Measurements from ENCODE around the gene LY9. TPM values are rescaled to one million over a fixed set of nuclear protein-coding genes. Genes with fewer than 3 reads are reported as not detected.
"Not testable (repeated sequence)": the region's sequence is repeated elsewhere in the genome, so short reads cannot be mapped to it uniquely, and the experiment has no call there.

Gene LY9
- total RNA-seq, 3 donors from 2014 or later = 1.3 to 2.5 (median 2.3) TPM

DNA sequence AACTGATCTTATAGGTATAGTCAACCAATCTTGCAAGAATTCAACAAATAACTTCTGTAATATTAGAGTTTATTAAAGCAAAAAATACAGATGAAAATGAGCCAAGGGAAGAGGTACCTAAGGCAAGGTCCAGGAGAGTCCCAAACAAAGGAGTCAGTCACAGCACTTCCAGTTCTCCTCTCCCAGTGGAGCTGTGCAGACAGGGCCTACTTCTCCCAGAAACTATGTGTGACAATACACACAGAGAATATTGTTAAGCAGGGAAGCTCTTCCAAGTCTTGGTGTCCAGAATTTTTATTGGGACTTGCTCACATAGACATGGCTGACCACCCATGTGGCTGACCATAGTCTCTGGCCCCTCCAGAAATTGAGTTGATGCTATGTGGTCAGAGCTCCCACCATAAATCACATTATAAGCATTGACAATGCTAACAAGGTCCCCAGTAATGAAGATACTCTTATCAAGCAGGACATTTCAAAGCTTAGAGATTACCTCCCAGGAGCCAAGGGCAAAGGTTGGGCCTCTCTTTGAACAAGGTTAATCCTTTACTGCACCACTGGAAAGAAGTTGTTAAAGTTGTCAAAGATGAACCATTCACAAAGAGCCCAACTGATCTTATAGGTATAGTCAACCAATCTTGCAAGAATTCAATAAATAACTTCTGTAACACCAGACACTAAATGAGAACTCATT, 70.2 kb downstream of the LY9 start:
- no peak for DNase-seq
- no peak for TF ChIP-seq CTCF (IDR thresholded peaks at IDR 0.05)
- Histone ChIP-seq H3K9me3 (no peaks in the 10 kb centered on the region), H3K36me3 (ENCODE audit: low read depth) (no peaks in the 10 kb centered on the region), H3K4me3 (no peak overlapping the region), H3K4me1 (ENCODE audit: low read depth) (no peaks in the 10 kb centered on the region)
- intact Hi-C loops (cut with DNase I, micrococcal nuclease) = no loop called here
- ATAC-seq = peak; percentile 36

DNA sequence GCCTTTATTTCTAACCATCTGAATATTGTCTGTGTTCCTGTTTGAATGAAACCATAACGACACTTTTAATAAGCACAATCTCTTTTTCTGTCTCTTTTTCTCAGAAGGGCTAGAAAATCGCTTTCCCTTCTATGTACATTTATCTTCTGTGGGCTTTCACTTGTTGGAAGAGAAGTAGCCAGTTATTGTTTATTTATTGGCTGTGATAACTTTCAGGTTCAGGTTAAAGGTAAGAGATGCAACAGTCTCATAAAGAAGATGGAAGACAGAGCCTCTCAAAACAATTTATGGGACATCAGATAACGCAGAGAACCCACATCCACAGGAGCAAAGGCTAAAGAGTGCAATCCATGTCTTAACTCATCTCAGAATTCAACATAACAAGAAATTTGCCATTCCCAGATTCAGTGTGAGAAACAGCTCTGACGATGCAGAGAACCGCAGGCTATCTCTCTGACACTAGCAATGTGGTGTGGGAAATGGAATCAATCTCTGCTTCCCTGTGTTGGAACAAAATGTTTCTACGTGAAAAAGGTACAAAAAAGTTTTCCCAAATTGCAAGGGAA, 70.8 kb downstream of the LY9 start:
- Histone ChIP-seq H3K9me3 (no peaks in the 10 kb centered on the region), H3K4me1 (ENCODE audit: low read depth) (no peaks in the 10 kb centered on the region), H3K4me3 (no peak overlapping the region), H3K36me3 (ENCODE audit: low read depth) (no peaks in the 10 kb centered on the region)
- no peak for TF ChIP-seq CTCF (IDR thresholded peaks at IDR 0.05)
- ATAC-seq = no peak
- no peak for DNase-seq
- intact Hi-C loops (cut with DNase I, micrococcal nuclease) = no loop called here

- H3K4me1 ChIP-seq (ENCODE audit: low read depth); intact Hi-C loops (cut with DNase I, micrococcal nuclease); ATAC-seq; DNase-seq; H3K4me3 ChIP-seq; H3K36me3 ChIP-seq (ENCODE audit: low read depth); H3K9me3 ChIP-seq: not testable (repeated sequence)
Observed at GRCh38 chr1:160867651-160868050, 71.7 kb downstream of the LY9 start.

- Histone ChIP-seq H3K9me3 (no peaks in the 10 kb centered on the region), H3K4me3 (no peak overlapping the region), H3K36me3 (ENCODE audit: low read depth) (no peaks in the 10 kb centered on the region), H3K4me1 (ENCODE audit: low read depth) (no peaks in the 10 kb centered on the region)
- ATAC-seq (no peak), DNase-seq (no peak)
- no peak for TF ChIP-seq CTCF (IDR thresholded peaks at IDR 0.05)
- intact Hi-C loops (cut with DNase I, micrococcal nuclease) = no loop called here
Observed at GRCh38 chr1:160868141-160868540, 72.2 kb downstream of the LY9 start.

GRCh38 chr1:160874935-160875334, 79.0 kb downstream of the LY9 start:
- Histone ChIP-seq H3K36me3 (ENCODE audit: low read depth) (no peaks in the 10 kb centered on the region), H3K4me3 (no peak overlapping the region), H3K4me1 (ENCODE audit: low read depth) (no peaks in the 10 kb centered on the region), H3K9me3 (no peaks in the 10 kb centered on the region)
- no peak for ATAC-seq
- TF ChIP-seq CTCF (IDR thresholded peaks at IDR 0.05) = no peak
- DNase-seq = no peak
- intact Hi-C loops (cut with DNase I, micrococcal nuclease) = no loop called here

DNA sequence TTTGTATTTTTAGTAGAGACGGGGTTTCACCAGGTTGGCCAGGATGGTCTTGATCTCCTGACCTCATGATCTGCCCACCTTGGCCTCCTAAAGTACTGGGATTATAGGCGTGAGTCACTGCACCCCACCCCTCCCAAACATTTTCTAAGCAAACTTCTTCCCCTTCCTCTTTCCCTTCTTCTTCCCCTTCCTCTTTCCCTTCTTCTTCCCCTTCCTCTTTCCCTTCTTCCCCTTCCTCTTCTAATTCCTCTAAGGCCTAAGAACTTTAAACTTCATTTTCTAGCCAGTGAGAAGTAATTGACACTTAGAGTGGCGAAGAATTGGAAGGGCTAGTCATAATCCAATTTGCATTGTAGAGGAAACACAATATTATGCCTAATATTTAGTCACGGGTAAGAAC, 79.6 kb downstream of the LY9 start:
- H3K9me3 ChIP-seq; H3K4me3 ChIP-seq; H3K4me1 ChIP-seq (ENCODE audit: low read depth): not testable (repeated sequence)

More for the DNA sequence above, 79.6 kb downstream of the LY9 start:
- DNase-seq; ATAC-seq; H3K36me3 ChIP-seq (ENCODE audit: low read depth); intact Hi-C loops (cut with DNase I, micrococcal nuclease): not testable (repeated sequence)
